Measurements from ENCODE around the gene FGD2.

Gene FGD2

GRCh38 chr6:37019065-37019450 lies 13.6 kb downstream of the FGD2 start:
- no peak for FAIRE-seq

DNA sequence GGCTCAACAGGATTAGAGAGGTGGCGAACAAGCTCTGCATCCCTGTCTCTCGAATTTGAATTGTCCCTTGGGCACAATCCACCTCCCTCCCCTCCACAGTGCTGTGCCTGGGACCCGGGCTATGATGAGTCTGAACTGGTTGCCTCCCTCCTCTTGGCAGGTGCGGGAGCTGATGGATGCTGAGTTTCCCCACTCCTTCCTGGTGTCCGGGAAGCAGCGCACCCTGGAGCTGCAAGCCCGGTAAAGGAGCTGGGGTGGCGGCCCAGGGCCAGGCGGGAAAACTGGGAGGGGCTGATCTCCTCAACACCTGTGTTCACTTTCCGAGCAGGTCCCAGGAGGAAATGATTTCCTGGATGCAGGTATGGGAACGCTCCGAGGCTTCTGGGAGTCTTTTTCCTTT lies 14.9 kb downstream of the FGD2 start:
- no peak for FAIRE-seq

GRCh38 chr6:37020812-37021211 lies 15.4 kb downstream of the FGD2 start:
- no peak for FAIRE-seq

- no peak for FAIRE-seq
Measured at GRCh38 chr6:37021356-37022129, 16.1 kb downstream of the FGD2 start.

DNA sequence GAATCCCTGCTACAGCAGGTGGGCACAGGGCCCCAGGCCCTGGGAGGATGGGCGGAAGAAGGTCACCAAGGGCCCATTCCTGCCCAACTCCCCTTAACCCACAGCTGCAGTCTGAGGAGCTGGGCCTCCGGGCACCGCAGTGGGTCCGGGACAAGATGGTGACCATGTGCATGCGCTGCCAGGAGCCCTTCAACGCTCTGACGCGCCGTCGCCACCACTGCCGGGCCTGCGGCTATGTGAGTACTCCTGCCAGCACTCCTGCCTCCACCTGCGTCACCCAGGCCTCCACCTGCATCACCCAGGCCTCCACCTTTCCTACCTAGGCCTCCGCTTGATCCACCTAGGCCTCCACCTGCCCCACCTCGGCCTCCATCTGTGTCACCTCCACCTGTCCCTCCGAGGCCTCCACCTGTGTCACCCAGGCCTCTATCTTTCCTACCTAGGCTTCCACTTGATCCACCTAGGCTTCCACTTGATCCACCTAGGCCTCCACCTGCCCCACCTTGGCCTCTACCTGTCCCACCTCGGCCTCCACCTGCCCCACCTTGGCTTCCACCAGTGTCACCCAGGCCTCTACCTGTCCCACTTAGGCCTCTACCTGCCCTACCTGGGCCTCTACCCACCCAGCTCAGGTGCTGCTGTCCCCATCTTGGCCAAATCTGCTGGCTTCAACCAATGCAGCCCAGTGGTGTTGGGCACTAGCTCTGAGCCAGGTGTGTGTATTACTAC lies 16.8 kb downstream of the FGD2 start:
- no peak for FAIRE-seq

- no peak for FAIRE-seq
Measured at GRCh38 chr6:37024656-37025337, 19.3 kb downstream of the FGD2 start.

DNA sequence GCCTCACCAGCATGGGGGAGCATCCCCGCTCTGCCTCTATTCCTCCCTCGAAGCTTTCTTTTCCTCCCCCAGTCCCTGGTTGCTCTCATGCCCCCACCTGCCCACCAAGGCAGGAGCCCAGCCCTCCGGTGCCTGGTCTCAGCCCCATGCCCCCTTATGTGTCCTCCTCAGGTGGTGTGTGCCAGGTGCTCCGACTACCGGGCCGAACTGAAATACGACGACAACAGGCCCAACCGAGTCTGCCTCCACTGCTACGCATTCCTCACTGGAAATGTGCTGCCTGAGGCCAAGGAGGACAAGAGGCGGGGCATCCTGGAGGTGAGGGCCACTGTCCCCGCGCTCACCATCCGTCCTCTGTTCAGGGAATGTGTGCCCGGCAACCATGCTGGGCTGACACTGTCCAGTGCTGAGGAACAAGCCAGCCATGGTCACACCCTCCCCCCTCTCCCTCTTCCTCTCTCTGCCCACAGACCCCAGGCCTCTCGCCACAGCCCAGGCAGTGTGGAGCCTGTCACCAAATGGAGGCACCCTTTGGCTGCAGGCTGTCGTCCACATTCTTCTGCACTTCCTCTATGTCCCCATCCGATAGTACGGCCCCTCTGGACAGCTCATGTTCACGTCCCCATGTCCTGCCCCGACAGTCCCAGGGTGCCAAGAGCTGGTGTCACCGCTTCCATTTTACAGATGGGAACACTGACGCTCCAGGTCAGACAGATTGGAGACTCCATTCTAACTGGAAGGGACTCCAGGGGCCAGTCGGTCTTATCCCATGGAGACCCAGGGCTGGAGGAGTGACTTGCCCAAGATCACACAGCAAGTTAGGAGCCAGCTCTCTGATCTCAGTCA lies 20.4 kb downstream of the FGD2 start:
- FAIRE-seq, result no peak

- FAIRE-seq, result no peak
Measured at GRCh38 chr6:37027036-37027720, 21.7 kb downstream of the FGD2 start.

GRCh38 chr6:37027811-37028469 lies 22.5 kb downstream of the FGD2 start:
- no peak for FAIRE-seq

DNA sequence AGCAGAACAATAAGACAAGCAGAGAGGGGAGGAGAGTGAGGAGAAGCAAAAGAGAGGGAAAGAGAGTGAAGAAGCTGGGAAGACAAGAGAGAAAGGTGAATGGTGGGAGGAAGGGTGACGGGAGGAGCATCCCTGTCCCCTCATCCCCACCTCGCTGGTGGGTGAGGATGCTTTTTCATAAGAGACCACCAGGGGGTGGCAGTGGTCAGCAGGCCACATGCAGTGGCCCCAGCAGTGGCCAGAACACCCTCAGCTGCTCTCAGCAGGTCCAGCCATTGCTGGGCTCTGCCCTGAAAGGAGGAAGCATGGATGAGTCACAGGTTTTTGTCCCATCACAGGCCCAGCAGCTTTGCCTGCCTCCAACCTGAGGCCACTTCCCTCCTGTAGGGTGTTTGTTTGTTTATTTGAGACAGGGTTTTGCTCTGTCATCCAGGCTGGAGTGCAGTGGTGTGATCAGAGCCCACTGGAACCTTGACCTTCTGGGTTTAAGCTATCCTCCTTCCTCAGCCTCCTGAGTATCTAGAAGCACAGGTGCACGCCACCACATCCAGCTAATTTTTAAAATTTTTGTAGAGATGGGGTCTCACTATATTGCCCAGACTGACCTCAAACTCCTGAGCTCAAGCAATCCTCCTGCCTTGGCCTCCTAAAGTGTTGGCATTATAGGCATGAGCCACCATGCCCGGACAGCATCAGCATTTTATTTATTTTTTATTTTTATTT lies 24.0 kb downstream of the FGD2 start:
- no peak for FAIRE-seq

DNA sequence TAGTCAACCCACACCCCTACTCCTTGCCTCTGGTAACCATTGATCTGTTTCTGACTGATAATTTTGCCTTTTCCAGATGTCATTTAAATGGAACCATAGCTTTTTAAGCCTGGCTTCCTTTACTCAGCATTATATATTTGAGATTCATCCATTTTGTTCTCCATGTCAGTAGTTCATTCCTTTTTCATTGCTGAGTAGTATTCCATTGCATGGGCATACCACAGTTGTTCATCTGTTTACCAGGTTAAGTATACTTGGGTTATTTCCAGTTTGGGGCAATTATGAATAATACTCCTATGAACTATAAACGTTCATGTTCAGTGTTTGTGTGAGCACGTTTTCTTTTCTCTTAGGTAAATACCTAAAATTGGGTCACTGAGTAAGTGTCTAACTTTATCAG lies 25.1 kb downstream of the FGD2 start:
- FAIRE-seq, result no peak

- FAIRE-seq, result no peak
Measured at GRCh38 chr6:37032239-37032638, 26.8 kb downstream of the FGD2 start.

- no peak for FAIRE-seq
Measured at GRCh38 chr6:37033255-37033654, 27.8 kb downstream of the FGD2 start.

GRCh38 chr6:37033819-37034795 lies 28.7 kb downstream of the FGD2 start:
- no peak for FAIRE-seq

DNA sequence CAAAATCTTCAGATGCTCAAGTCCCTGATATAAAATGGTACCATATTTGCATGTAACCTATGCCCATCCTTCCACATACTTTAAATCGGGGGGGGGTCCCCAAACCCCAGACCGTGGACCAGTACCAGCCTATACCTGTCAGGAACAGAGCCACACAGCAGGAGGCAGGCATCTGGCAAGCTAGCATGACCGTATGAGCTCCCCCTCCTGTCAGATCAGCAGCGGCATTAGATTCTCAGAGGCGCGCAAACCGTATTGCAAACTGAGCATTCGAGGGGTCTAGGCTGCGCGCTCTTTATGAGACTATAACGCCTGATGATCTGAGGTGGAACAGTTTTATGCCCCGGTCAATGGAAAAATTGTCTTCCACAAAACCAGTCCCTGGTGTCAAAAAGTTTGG lies 30.7 kb downstream of the FGD2 start:
- no peak for FAIRE-seq

DNA sequence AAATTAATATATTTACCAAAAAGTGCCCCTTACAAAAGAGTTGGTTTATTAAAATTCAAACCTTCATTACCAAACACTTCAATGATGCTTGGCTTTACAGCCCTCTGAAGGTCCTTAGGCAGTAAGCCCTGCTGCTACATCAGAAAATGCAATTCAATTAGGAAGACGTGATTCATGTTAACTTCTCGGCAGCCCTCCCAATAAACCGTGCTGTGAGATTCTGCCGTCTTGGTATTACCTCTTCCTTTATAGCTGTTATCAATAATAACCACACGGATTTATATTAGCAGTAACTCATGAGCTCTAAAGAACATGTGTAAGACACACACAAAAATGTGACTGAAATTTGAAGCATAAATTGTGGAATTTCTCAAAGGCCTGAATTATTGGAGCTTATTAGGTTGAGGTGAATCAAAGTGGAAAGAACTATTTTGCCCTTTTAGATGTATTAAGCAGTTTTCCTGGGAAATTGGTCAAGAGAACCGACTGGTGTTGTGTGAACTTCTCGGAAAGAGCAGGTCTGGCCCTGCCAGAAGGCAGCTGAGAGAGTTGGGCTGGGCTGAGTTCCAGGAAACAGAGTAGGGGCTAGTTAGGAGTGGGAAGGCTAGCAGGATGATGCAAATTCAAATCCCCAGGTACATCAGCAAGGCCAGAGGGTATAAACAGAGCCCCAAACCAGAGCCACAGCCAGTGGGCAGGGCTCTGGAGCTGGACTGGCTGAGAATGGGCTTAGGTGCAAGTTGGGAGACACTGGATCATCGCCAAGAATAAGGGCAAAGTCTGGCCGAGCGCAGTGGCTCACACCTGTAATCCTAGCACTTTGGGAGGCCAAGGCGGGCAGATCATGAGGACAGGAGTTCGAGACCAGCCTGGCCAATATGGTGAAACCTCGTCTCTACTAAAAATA lies 33.1 kb downstream of the FGD2 start:
- no peak for FAIRE-seq

DNA sequence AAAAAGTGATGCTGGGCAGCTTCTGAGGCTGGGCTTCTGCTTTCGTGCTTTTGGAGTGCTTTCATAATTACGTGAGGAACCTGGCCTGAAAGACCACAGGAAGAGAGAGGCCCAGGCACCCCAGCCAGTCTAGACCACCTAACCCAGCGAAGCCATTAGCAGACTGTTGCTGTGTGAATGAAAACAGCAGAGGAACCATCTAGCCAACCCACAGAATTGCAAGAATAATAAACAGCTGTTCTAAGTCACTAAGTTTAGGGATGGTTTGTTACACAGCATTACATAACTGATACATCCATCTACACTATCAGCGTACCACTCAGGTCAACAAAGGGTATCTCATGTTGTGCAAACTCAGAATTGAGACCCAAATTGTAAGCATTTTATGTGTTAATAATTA lies 34.5 kb downstream of the FGD2 start:
- no peak for FAIRE-seq

DNA sequence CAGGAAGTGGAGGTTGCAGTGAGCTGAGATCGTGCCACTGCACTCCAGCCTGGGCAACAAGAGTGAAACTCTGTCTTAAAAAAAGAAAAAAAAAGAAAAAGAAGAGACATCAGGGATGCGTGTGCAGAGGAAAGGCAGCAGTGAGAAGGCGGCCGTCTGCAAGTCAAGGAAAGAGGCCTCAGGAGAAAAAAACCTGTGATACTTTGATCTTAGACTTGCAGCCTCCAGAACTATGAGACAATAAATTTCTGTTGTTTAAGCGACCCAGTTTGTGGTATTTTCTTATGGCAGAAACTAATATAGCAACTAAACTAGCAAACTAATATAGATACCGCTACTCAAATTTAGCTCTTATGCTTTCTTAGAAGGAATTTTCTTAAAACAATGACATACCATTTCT lies 36.1 kb downstream of the FGD2 start:
- FAIRE-seq, result no peak

DNA sequence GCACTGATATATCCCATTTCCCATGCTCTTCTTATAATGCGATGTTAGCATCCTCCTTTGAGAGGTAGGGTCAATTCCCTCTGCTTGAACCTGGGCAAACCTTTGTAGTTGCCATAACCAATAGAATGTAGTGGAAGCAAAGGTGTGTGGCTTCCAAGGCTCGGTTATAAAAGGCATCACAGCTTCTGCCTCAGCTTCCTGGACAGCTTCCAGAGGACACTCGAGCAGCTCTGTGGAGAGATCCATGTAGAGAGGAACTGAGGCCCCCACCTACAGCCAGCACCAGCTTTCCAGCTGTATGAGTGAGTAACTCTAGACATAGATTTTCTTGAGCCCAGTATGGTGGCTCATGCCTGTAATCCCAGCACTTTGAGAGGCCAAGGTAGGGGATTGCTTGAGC lies 36.7 kb downstream of the FGD2 start:
- no peak for FAIRE-seq

Data from islet of Langerhans (tissue), 1 donor.